GM12873 (cell line): ENCODE data around the gene TMIGD3.

Source experiments
- TF ChIP-seq, protein P1 (sequence below): IDR thresholded peaks from 2 replicates; pipeline ENCODE4 v1.5.1; 2012; ENCODE audit warnings: low read depth, mild to moderate bottlenecking, moderate library complexity, low read length, control low read depth; ENCODE audit not compliant: insufficient read depth; ENCODE audit errors: missing control alignments

TMIGD3 gene

GRCh38 chr1:111490220-111490619 is 13.2 kb downstream of the TMIGD3 start:
- TF ChIP-seq, protein P1, sequence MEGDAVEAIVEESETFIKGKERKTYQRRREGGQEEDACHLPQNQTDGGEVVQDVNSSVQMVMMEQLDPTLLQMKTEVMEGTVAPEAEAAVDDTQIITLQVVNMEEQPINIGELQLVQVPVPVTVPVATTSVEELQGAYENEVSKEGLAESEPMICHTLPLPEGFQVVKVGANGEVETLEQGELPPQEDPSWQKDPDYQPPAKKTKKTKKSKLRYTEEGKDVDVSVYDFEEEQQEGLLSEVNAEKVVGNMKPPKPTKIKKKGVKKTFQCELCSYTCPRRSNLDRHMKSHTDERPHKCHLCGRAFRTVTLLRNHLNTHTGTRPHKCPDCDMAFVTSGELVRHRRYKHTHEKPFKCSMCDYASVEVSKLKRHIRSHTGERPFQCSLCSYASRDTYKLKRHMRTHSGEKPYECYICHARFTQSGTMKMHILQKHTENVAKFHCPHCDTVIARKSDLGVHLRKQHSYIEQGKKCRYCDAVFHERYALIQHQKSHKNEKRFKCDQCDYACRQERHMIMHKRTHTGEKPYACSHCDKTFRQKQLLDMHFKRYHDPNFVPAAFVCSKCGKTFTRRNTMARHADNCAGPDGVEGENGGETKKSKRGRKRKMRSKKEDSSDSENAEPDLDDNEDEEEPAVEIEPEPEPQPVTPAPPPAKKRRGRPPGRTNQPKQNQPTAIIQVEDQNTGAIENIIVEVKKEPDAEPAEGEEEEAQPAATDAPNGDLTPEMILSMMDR = no peak

GRCh38 chr1:111489604-111490003 is 13.8 kb downstream of the TMIGD3 start:
- TF ChIP-seq, protein P1 = no peak

DNA sequence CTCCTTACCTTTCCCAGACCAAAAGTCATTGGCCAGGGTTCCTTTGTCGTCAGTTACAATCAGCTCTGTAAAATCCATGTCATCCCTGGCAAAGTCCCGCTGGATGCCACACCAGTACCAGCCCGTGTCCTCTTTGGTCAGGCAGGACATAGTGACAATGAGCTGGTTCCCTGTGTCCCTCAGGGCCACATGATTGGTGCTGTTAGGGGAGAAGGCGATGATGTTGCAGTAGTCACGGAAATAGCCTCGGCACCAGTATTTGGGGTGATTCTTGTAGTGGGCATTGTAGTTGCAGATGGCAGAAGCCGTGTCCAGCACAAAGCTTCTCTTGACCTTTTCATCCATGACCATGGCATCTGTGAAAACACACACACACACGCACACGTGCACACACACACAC is 14.8 kb downstream of the TMIGD3 start:
- TF ChIP-seq, protein P1 = no peak

DNA sequence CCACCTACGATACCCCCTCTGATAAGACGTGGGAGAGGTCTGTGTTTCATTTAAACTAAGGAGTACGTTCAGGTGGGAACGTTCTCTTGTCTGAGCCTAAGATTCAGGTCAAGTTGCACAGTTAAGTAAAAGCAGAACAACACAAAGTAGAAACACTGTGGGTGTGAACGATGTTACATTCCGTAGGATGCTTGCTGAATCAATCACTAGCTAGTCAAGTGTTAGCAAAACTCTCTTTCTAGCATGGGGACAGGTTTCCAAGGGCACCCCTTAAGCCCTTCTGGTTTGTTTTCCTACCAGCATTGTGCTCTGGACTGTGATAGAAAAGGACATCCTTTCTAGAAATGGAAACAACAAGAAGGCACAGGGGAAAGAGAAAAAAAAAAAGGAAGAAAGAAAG is 16.3 kb downstream of the TMIGD3 start:
- TF ChIP-seq, protein P1 = no peak

GRCh38 chr1:111486431-111486830 is 17.0 kb downstream of the TMIGD3 start:
- TF ChIP-seq, protein P1 = no peak

DNA sequence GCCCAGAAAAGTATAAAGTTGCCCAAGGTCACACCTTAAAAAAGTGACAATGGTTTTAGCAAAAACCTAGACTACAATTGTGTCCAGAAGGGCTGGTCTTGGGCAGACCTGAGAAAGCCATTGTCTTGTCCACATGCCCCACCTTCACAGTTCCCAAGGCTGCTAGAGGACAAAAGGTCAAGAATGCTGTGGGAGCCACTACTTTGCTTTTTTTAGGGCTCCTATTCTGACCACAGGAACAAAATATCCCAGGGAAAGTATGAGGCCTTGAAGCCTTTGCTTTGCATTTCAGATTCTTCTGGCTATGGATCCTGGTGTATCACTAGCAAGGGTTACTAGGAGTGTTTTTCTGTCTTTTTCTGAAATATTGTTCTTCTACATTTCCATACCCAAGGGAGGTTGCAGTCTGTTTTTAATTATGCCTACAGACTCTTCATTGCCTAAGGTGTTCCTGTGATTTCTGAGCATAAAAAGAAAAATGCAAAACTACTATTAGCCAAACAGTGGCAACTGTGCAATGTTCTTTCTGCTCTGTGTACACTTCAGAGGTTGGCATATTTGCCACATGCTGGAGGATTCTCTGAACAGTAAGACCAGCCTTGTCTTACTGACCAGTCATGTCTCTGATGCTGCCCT is 18.9 kb downstream of the TMIGD3 start:
- TF ChIP-seq, protein P1 = no peak

DNA sequence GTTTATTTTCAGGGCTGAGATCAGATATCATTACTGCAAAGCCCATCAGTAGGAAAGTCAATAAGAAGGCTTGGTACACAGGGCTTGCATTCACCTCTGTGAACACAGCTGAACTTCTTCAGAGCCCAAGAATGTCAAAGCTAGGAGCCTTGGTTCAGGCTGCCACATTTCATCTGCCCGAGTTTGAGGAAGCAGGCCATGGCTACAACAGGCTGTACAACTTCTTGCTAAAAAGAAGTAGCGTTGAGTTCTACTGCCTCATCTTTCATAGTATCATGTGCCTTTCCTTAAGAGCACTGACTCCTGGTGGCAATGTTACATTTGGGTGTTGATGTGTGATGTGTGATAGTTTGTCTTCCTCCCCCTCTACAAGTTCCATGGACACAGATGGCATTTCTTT is 19.6 kb downstream of the TMIGD3 start:
- TF ChIP-seq, protein P1 = no peak
